ENCODE results near the gene DPP8.

DNA sequence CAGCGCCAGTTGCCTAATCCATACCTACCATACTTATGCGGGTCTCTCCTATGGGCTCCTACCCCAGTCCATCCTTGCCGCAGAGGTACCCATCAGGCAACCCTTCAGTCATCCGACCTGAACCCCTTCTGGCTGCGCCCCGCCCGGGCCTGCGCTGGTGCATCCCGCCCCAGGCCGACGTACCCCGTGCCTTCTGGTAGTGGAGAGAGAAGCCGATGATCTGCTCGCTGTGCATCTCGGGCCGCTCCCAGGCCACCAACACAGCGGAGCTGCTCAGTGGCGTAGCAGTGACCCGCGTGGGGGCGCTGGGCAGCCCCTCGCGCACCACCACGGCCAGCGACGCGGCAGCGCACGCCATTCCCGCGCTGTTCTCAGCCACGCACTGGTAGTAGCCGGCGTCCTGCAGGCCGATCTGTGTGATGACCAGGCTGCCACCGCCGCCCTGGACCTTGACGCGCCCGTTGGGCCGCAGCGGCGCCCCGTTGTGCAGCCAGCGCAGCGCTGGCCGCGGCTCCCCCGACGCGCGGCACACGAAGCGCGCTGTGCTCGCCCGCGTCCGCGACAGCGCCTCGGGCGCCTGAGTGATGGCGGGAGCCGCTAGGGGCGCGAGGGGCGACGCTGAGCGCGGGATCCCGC is 121.8 kb downstream of the DPP8 start:
- TF ChIP-seq, protein P1, sequence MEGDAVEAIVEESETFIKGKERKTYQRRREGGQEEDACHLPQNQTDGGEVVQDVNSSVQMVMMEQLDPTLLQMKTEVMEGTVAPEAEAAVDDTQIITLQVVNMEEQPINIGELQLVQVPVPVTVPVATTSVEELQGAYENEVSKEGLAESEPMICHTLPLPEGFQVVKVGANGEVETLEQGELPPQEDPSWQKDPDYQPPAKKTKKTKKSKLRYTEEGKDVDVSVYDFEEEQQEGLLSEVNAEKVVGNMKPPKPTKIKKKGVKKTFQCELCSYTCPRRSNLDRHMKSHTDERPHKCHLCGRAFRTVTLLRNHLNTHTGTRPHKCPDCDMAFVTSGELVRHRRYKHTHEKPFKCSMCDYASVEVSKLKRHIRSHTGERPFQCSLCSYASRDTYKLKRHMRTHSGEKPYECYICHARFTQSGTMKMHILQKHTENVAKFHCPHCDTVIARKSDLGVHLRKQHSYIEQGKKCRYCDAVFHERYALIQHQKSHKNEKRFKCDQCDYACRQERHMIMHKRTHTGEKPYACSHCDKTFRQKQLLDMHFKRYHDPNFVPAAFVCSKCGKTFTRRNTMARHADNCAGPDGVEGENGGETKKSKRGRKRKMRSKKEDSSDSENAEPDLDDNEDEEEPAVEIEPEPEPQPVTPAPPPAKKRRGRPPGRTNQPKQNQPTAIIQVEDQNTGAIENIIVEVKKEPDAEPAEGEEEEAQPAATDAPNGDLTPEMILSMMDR (IDR thresholded peaks at IDR 0.05 in 8 of 11, conservative IDR thresholded peaks at IDR 0.05 in 3 of 11): no peak
- TF ChIP-seq POLR2A (IDR thresholded peaks at IDR 0.05): no peak
